Endothelial cell of umbilical vein (primary cell): ENCODE data around the gene AZGP1. TPM values are rescaled to one million over a fixed set of nuclear protein-coding genes. Genes with fewer than 3 reads are reported as not detected.
"Not testable (repeated sequence)": the region's sequence is repeated elsewhere in the genome, so short reads cannot be mapped to it uniquely, and the experiment has no call there.

ENCODE experiments used
- BruUV-seq: library from RNA; stranded (reverse); fragments of 400-500 nt; replicated peaks from 2 replicates; lab custom pipeline; 2021; lab: Mats Ljungman, UMichigan
- CTCF ChIA-PET: fragments of 300-600, 350-600 bp; sonication (Branson Sonifier 250); formaldehyde crosslinking; loops from one replicate; lab custom pipeline; 2021; ENCODE audit warnings: antibody characterized with exemption, inconsistent platforms; lab: Charles Lee
- POLR2A ChIA-PET: fragments of 300-600, 350-600 bp; sonication (Branson Sonifier 250); formaldehyde crosslinking; loops from one replicate; lab custom pipeline; 2021; ENCODE audit warnings: antibody characterized with exemption, inconsistent platforms; lab: Charles Lee
- DNase-seq: peaks from one replicate; pipeline ENCODE4 v3.0.0-alpha.2; 2011; ENCODE audit warnings: low read depth, low spot score
- FAIRE-seq: peaks from 2 replicates; lab custom pipeline; 2011; peaks lifted over from hg19 to GRCh38; lab: Jason Lieb, UNC
- H2AFZ ChIP-seq: 2 replicates; pipeline ENCODE4 v1.6.0; 2012; ENCODE audit warnings: low read depth, low read length, control low read depth, inconsistent platforms
- H3K27ac ChIP-seq: 2 replicates; pipeline ENCODE4 v1.5.1; 2011; ENCODE audit warnings: low read depth, mild to moderate bottlenecking, control low read depth, low read length, moderate library complexity; ENCODE audit not compliant: insufficient read depth
- H3K27me3 ChIP-seq, 2 experiments: 2 replicates each; pipeline versions ENCODE4 v1.6.0 to v1.6.1; 2011; ENCODE audit warnings: low read length in 2 of 2, mixed read lengths in 1 of 2; ENCODE audit not compliant: control insufficient read depth in 2 of 2, insufficient read depth in 2 of 2
- H3K36me3 ChIP-seq, 2 experiments: 2 replicates in 1 of 2; 3 replicates in 1 of 2; pipeline ENCODE4 v1.5.1; 2011; ENCODE audit warnings: low read length in 2 of 2, mild to moderate bottlenecking in 1 of 2, moderate library complexity in 1 of 2; ENCODE audit not compliant: control insufficient read depth in 2 of 2, insufficient read depth in 2 of 2; ENCODE audit errors: extremely low read depth in 1 of 2
- H3K4me1 ChIP-seq: 3 replicates; pipeline ENCODE4 v1.5.1; 2011; ENCODE audit warnings: mild to moderate bottlenecking, low read length; ENCODE audit not compliant: control insufficient read depth, insufficient read depth; ENCODE audit errors: extremely low read depth
- H3K4me2 ChIP-seq: 2 replicates; pipeline ENCODE4 v1.6.1; 2011; ENCODE audit warnings: low read length, control low read depth, mixed read lengths; ENCODE audit not compliant: insufficient read depth
- H3K4me3 ChIP-seq, 3 experiments: fragments of 200-600 bp in 1 of 3; sonication (generic), shearing (Covaris generic) in 1 of 3; replicated peaks in 1 of 3; 2 replicates each; pipeline ENCODE4 v1.5.1; 2011 to 2016; ENCODE audit warnings: control low read depth in 3 of 3, low read length in 3 of 3, mild to moderate bottlenecking in 2 of 3, inconsistent platforms in 1 of 3, low read depth in 1 of 3, moderate library complexity in 1 of 3; ENCODE audit not compliant: insufficient read depth in 1 of 3
- H3K79me2 ChIP-seq: 2 replicates; pipeline ENCODE4 v1.6.0; 2012; ENCODE audit warnings: low read length, inconsistent platforms; ENCODE audit not compliant: control insufficient read depth, insufficient read depth
- H3K9ac ChIP-seq: replicated peaks from 2 replicates; pipeline ENCODE3; 2011; ENCODE audit warnings: low read length, control low read depth; ENCODE audit not compliant: insufficient read depth; ENCODE audit errors: extremely low read depth
- H3K9me1 ChIP-seq: replicated peaks from 3 replicates; pipeline ENCODE4 v1.6.0; 2011; ENCODE audit warnings: mild to moderate bottlenecking, low read length; ENCODE audit not compliant: control insufficient read depth, insufficient read depth; ENCODE audit errors: extremely low read depth
- H3K9me3 ChIP-seq: replicated peaks from 2 replicates; pipeline ENCODE4 v1.5.1; 2012; ENCODE audit warnings: low read length, inconsistent platforms; ENCODE audit not compliant: control insufficient read depth, insufficient read depth
- H4K20me1 ChIP-seq: replicated peaks from 2 replicates; pipeline ENCODE3; 2011; ENCODE audit warnings: mild to moderate bottlenecking, low read length; ENCODE audit not compliant: control insufficient read depth, insufficient read depth; ENCODE audit errors: extremely low read depth
- CTCF ChIP-seq, 2 donors: IDR thresholded peaks; 1 replicate in 1 of 2; 2 replicates in 1 of 2; pipeline ENCODE4 v1.5.1; 2011; ENCODE audit warnings: low read length in 2 of 2, mild to moderate bottlenecking in 2 of 2, moderate library complexity in 2 of 2, control low read depth in 1 of 2, inconsistent platforms in 1 of 2, low read depth in 1 of 2; ENCODE audit not compliant: insufficient read depth in 1 of 2; ENCODE audit errors: extremely low read depth in 1 of 2
- EZH2 ChIP-seq: IDR thresholded peaks from 2 replicates; pipeline ENCODE4 v1.6.1; 2012; ENCODE audit warnings: borderline replicate concordance, low read depth, mild to moderate bottlenecking, moderate library complexity, low read length, inconsistent platforms; ENCODE audit not compliant: severe bottlenecking
- FOS ChIP-seq: IDR thresholded peaks from 2 replicates; pipeline ENCODE4 v1.6.1; 2011; ENCODE audit warnings: mild to moderate bottlenecking, low read length, moderate library complexity, borderline replicate concordance; ENCODE audit not compliant: insufficient read depth
- GATA2 ChIP-seq: IDR thresholded peaks from 2 replicates; pipeline ENCODE4 v1.7.0; 2011; ENCODE audit warnings: low read depth, mild to moderate bottlenecking, moderate library complexity, mixed read lengths, low read length; ENCODE audit not compliant: insufficient read length, insufficient read depth
- JUN ChIP-seq: IDR thresholded peaks from 2 replicates; pipeline ENCODE4 v1.6.1; 2011; ENCODE audit warnings: borderline replicate concordance, low read depth; ENCODE audit not compliant: insufficient read length, insufficient read depth
- MAX ChIP-seq: IDR thresholded peaks from 2 replicates; pipeline ENCODE4 v1.6.1; 2011; ENCODE audit not compliant: insufficient read depth, insufficient read length
- MYC ChIP-seq: IDR thresholded peaks from one replicate; pipeline ENCODE4 v1.6.1; 2011; ENCODE audit warnings: mild to moderate bottlenecking, low read depth, low read length
- POLR2AphosphoS5 ChIP-seq: IDR thresholded peaks from 2 replicates; pipeline ENCODE4 v1.6.1; 2012; ENCODE audit warnings: low read depth, mild to moderate bottlenecking, control low read depth, low read length, moderate library complexity; ENCODE audit not compliant: insufficient read depth
- dilution Hi-C: fragments of 300-500 bp; cut with MboI; formaldehyde crosslinking; loops from one replicate; pipeline ENCODE4 v1.15.0; 2019; ENCODE audit warnings: low sequenced_read_pairs; ENCODE audit not compliant: extremely low pct_ligation_motif_present
- intact Hi-C: fragments of 100-400 bp; cut with micrococcal nuclease; formaldehyde crosslinking; loops from one replicate; pipeline ENCODE4 v1.10.0; 2022
- polyA plus RNA-seq, 4 experiments: library from polyadenylated mRNA; depleted of rRNA in 3 of 4; stranded (reverse) in 3 of 4; unstranded in 1 of 4; fragments of >200 nt; gene quantifications; 2 replicates each; pipeline versions ENCODE4 v1.2.1 to v1.2.3, GENCODE V29; 2011 to 2012; ENCODE audit warnings: missing spikeins in 1 of 4
- total RNA-seq: library from RNA; stranded (reverse); gene quantifications from 2 replicates; pipeline ENCODE4 v1.2.3, GENCODE V29; 2021

The AZGP1 gene
- total and polyA plus RNA-seq, 2 donors (not counting 3 experiments of a cell fraction or from before 2014, with no cell fraction given), result not detected

GRCh38 chr7:99974681-99975080 is 1.1 kb downstream of the AZGP1 start:
- no peak overlapping the region for H3K4me3 ChIP-seq
- TF ChIP-seq EZH2 (no peak), GATA2 (no peak), POLR2AphosphoS5 (no peak), CTCF (IDR thresholded peaks at IDR 0.05; ENCODE audit: extremely low read depth in 1 of 2, insufficient read depth in 1 of 2, low read depth in 1 of 2, low read length in 2 of 2) (no peak), FOS (no peak), MAX (no peak), MYC (no peak), JUN (no peak)
- dilution Hi-C loops, result no loop called here
- POLR2A ChIA-PET, result no interaction called here
- intact Hi-C loops, result loop anchor here (5.0 kb wide), 1 partner anchor 78 kb away; no protein-coding TSS in a partner anchor
- no peaks in the 10 kb centered on the region for H3K9me3 ChIP-seq
- no peaks in the 10 kb centered on the region for H3K79me2 ChIP-seq
- no peaks in the 10 kb centered on the region for H3K9me1 ChIP-seq
- H3K4me1 ChIP-seq, result no peaks in the 10 kb centered on the region
- DNase-seq (no peak), FAIRE-seq (no peak)
- H3K27ac ChIP-seq, result no peak overlapping the region
- no TSS peak for BruUV-seq
- CTCF ChIA-PET, result no interaction called here
- no peak overlapping the region for H2AFZ ChIP-seq
- H4K20me1 ChIP-seq, result no peaks in the 10 kb centered on the region
- H3K36me3 ChIP-seq, result no peaks in the 10 kb centered on the region
- H3K27me3 ChIP-seq, result peaks cover 0 to 4% of the 10 kb centered on the region in 2 experiments
- H3K4me2 ChIP-seq, result no peak overlapping the region
- H3K9ac ChIP-seq, result no peak overlapping the region

GRCh38 chr7:99973817-99974216 is 2.0 kb downstream of the AZGP1 start:
- CTCF ChIA-PET, H3K9ac ChIP-seq, DNase-seq, POLR2A ChIA-PET, H2AFZ ChIP-seq, H3K4me3 ChIP-seq, H3K4me2 ChIP-seq, H3K27ac ChIP-seq, dilution Hi-C loops, intact Hi-C loops, FAIRE-seq, H3K79me2 ChIP-seq, H3K9me1 ChIP-seq, H3K9me3 ChIP-seq, BruUV-seq, H3K36me3 ChIP-seq, H3K4me1 ChIP-seq, H3K27me3 ChIP-seq, H4K20me1 ChIP-seq: not testable (repeated sequence)
